NCI-H1417 treated with DMSO at 0.1 percent for 48 hours (cell line): ENCODE measurements around the gene ZNF543.
"Not testable (repeated sequence)": the region's sequence is repeated elsewhere in the genome, so short reads cannot be mapped to it uniquely, and the experiment has no call there.

Source experiments
- DNase-seq: peaks from one replicate; lab custom pipeline; 2025; lab: John Stamatoyannopoulos, UW

The ZNF543 gene

GRCh38 chr19:57321116-57321515 lies 844 bp downstream of the ZNF543 start:
- no peak for DNase-seq

GRCh38 chr19:57321751-57322150 lies 1.5 kb downstream of the ZNF543 start:
- DNase-seq = no peak

- DNase-seq = no peak
These were observed 4.7 kb downstream of the ZNF543 start for GRCh38 chr19:57324992-57325391.

GRCh38 chr19:57327993-57328392 lies 7.7 kb downstream of the ZNF543 start:
- no peak for DNase-seq

GRCh38 chr19:57334191-57334590 lies 13.9 kb downstream of the ZNF543 start:
- no peak for DNase-seq

GRCh38 chr19:57338877-57339276 lies 18.6 kb downstream of the ZNF543 start:
- no peak for DNase-seq

GRCh38 chr19:57342582-57342981 lies 22.3 kb downstream of the ZNF543 start:
- DNase-seq = no peak

- no peak for DNase-seq
These were observed 27.9 kb downstream of the ZNF543 start for GRCh38 chr19:57348136-57348535.

GRCh38 chr19:57350877-57351805 lies 30.9 kb downstream of the ZNF543 start, which contains the start of gene ZNF304:
TSS of gene ZNF304 (plus strand) at chr19:57351271. CDS start at chr19:57351665, 394 bp downstream.
- DNase-seq = peak; percentile 73

GRCh38 chr19:57351867-57352266 lies 31.6 kb downstream of the ZNF543 start:
- no peak for DNase-seq

- DNase-seq = no peak
These were observed 35.6 kb downstream of the ZNF543 start for GRCh38 chr19:57355916-57356315.

- no peak for DNase-seq
These were observed 37.1 kb downstream of the ZNF543 start for GRCh38 chr19:57357406-57357805.

GRCh38 chr19:57359300-57359699 lies 39.0 kb downstream of the ZNF543 start:
- DNase-seq = no peak

GRCh38 chr19:57362419-57362818 lies 42.1 kb downstream of the ZNF543 start:
- no peak for DNase-seq

GRCh38 chr19:57362997-57363687 lies 42.9 kb downstream of the ZNF543 start, which contains the start of the genes TRAPPC2B and ZNF547:
TSS of gene TRAPPC2B (plus strand) at chr19:57363551. CDS start at chr19:57364834, 1,283 bp downstream.
TSS of gene ZNF547 (plus strand) at chr19:57363551. CDS start at chr19:57368556, 5,005 bp downstream.
- DNase-seq = peak; percentile 88

GRCh38 chr19:57363688-57364181 lies 43.5 kb downstream of the ZNF543 start:
- no peak for DNase-seq

GRCh38 chr19:57366776-57367175 lies 46.5 kb downstream of the ZNF543 start:
- DNase-seq = no peak

- DNase-seq = no peak
These were observed 53.9 kb downstream of the ZNF543 start for GRCh38 chr19:57374179-57374578.

- DNase-seq = not testable (repeated sequence)
These were observed 54.4 kb downstream of the ZNF543 start for GRCh38 chr19:57374647-57375046.

- DNase-seq = no peak
These were observed 55.9 kb downstream of the ZNF543 start for GRCh38 chr19:57376151-57376550.

GRCh38 chr19:57377498-57378146 lies 57.4 kb downstream of the ZNF543 start:
- no peak for DNase-seq
